Vagina (tissue), 2 donors: ENCODE data around the gene FIGN. TPM values are rescaled to one million over a fixed set of nuclear protein-coding genes. Genes with fewer than 3 reads are reported as not detected.

Experiments used
- DNase-seq, 2 donors: peaks; one replicate each; pipeline ENCODE4 v3.0.0-alpha.2; 2017; ENCODE audit errors: extremely low spot score in 2 of 2
- H3K27ac ChIP-seq: fragments of 200-600 bp; sonication (generic); one replicate; pipeline ENCODE4 v1.5.1; 2019
- H3K27me3 ChIP-seq: fragments of 200-600 bp; sonication (generic); one replicate; pipeline ENCODE4 v1.5.1; 2019
- H3K36me3 ChIP-seq, 2 donors: fragments of 200-600 bp; sonication (generic); one replicate each; pipeline ENCODE4 v1.5.1; 2017 to 2019
- H3K4me1 ChIP-seq: fragments of 200-600 bp; sonication (generic); one replicate; pipeline ENCODE4 v1.5.1; 2019
- H3K4me3 ChIP-seq, 2 donors: fragments of 200-600 bp; sonication (generic); 1 replicate in 1 of 2; 2 replicates in 1 of 2; pipeline ENCODE4 v1.5.1; 2016 to 2019
- H3K9me3 ChIP-seq: fragments of 200-600 bp; sonication (generic); one replicate; pipeline ENCODE4 v1.5.1; 2019
- POLR2A ChIP-seq, 2 donors: fragments of 450-650 bp; IDR thresholded peaks; one replicate each; pipeline ENCODE4 v1.6.1; 2017; ENCODE audit warnings: antibody characterized with exemption in 2 of 2, mild to moderate bottlenecking in 2 of 2, moderate library complexity in 2 of 2
- POLR2AphosphoS5 ChIP-seq, 2 donors: sonication (generic); formaldehyde crosslinking; IDR thresholded peaks; one replicate each; pipeline ENCODE4 v1.9.0; 2017; ENCODE audit warnings: antibody characterized with exemption in 2 of 2, mild to moderate bottlenecking in 2 of 2, low read depth in 1 of 2; ENCODE audit not compliant: insufficient read depth in 1 of 2
- intact Hi-C: fragments of 100-400 bp; cut with DNase I; formaldehyde crosslinking; loops from one replicate; pipeline ENCODE4 v1.15.1; 2023
- total RNA-seq: library from RNA; depleted of rRNA; stranded (reverse); fragments of >200 nt; gene quantifications from one replicate; pipeline ENCODE4 v1.2.3, GENCODE V29; 2016
- TF ChIP-seq, protein P1 (sequence below), 3 experiments: fragments of 450-650 bp in 2 of 3; fragments of 200-600 bp in 1 of 3; sonication (generic) in 1 of 3; IDR thresholded peaks; one replicate each; pipeline ENCODE4 v1.5.1; 2017 to 2019; ENCODE audit warnings: antibody characterized with exemption in 3 of 3, mild to moderate bottlenecking in 2 of 3, moderate library complexity in 2 of 3

The FIGN gene
- total RNA-seq, 1 donor from 2014 or later: 3.2 TPM

- no peak for DNase-seq
- intact Hi-C loops: no loop called here
- H3K4me3 ChIP-seq: no peak overlapping the region
- H3K27me3 ChIP-seq: no peaks in the 10 kb centered on the region
- no peaks in the 10 kb centered on the region for H3K36me3 ChIP-seq
- no peaks in the 10 kb centered on the region for H3K9me3 ChIP-seq
- H3K4me1 ChIP-seq: no peaks in the 10 kb centered on the region
- peak overlapping the region; percentile 93 for H3K27ac ChIP-seq
- TF ChIP-seq, protein P1, sequence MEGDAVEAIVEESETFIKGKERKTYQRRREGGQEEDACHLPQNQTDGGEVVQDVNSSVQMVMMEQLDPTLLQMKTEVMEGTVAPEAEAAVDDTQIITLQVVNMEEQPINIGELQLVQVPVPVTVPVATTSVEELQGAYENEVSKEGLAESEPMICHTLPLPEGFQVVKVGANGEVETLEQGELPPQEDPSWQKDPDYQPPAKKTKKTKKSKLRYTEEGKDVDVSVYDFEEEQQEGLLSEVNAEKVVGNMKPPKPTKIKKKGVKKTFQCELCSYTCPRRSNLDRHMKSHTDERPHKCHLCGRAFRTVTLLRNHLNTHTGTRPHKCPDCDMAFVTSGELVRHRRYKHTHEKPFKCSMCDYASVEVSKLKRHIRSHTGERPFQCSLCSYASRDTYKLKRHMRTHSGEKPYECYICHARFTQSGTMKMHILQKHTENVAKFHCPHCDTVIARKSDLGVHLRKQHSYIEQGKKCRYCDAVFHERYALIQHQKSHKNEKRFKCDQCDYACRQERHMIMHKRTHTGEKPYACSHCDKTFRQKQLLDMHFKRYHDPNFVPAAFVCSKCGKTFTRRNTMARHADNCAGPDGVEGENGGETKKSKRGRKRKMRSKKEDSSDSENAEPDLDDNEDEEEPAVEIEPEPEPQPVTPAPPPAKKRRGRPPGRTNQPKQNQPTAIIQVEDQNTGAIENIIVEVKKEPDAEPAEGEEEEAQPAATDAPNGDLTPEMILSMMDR (IDR thresholded peaks at IDR 0.05): no peak
- TF ChIP-seq POLR2A (IDR thresholded peaks at IDR 0.05) (no peak), POLR2AphosphoS5 (IDR thresholded peaks at IDR 0.05; ENCODE audit: insufficient read depth in 1 of 2, low read depth in 1 of 2) (no peak)
Measured at GRCh38 chr2:163730556-163730955, 5.3 kb downstream of the FIGN start.

DNA sequence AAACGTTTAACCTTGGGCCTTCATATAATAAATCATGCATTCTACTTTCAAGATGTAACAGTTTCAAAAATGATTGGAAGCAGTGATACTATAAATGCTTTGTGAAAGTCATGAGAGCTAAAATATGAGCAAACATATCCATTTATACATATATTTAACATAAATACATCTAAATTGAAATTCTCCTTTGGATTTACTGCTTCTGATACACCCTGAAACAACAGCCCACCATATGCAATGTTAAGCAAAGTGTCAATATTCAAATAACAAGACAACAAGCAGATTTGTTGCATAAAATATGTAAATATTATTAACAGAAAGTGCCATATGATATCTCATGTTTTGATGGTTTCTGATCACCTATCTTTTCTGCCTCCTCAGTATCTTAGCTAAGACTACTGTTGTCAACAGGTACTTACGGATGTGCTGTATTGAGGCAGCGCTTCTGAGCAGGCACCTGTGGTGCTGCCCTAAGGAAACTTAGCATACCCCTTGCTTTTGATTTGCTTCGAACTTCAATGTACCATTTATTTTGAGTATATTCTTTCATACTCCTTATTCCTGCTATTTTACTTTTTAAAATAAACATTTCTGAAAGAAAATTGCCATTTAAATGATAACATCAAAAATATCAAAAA, 6.1 kb downstream of the FIGN start:
- H3K36me3 ChIP-seq: no peaks in the 10 kb centered on the region
- no peak overlapping the region for H3K4me3 ChIP-seq
- no peak for DNase-seq
- H3K27ac ChIP-seq: no peak overlapping the region
- no peaks in the 10 kb centered on the region for H3K9me3 ChIP-seq
- H3K27me3 ChIP-seq: no peaks in the 10 kb centered on the region
- no peaks in the 10 kb centered on the region for H3K4me1 ChIP-seq
- TF ChIP-seq POLR2A (IDR thresholded peaks at IDR 0.05): no peak
- TF ChIP-seq, protein P1 (IDR thresholded peaks at IDR 0.05): no peak
- TF ChIP-seq POLR2AphosphoS5 (IDR thresholded peaks at IDR 0.05; ENCODE audit: insufficient read depth in 1 of 2, low read depth in 1 of 2): no peak
- intact Hi-C loops: no loop called here

DNA sequence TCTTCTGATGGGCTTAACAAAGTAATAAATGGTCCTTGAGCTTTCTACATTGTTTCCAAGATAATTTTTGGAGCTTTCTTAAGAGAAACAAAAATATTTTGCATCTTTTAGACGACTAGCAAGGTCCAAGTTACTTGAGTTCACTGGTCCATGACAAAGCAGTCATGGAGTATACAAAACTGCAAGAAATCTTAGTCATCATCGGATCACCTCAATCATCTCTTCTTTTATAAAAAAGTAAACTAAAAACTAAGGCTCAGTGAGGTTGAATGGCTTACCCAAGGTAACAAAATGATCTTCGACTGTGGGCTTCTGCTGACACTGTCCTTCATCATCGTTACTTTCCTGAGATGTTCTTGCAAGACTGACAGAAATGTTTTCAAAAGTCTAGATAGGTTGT, 11.9 kb downstream of the FIGN start:
- no peaks in the 10 kb centered on the region for H3K36me3 ChIP-seq
- H3K4me1 ChIP-seq: no peaks in the 10 kb centered on the region
- no peaks in the 10 kb centered on the region for H3K27me3 ChIP-seq
- H3K27ac ChIP-seq: no peak overlapping the region
- H3K4me3 ChIP-seq: no peak overlapping the region
- intact Hi-C loops: no loop called here
- H3K9me3 ChIP-seq: no peaks in the 10 kb centered on the region
- TF ChIP-seq, protein P1 (IDR thresholded peaks at IDR 0.05): no peak
- TF ChIP-seq POLR2A (IDR thresholded peaks at IDR 0.05) (no peak), POLR2AphosphoS5 (IDR thresholded peaks at IDR 0.05; ENCODE audit: insufficient read depth in 1 of 2, low read depth in 1 of 2) (no peak)
- DNase-seq: no peak

- no peak overlapping the region for H3K27ac ChIP-seq
- H3K4me1 ChIP-seq: no peaks in the 10 kb centered on the region
- intact Hi-C loops: no loop called here
- H3K4me3 ChIP-seq: no peak overlapping the region
- no peaks in the 10 kb centered on the region for H3K9me3 ChIP-seq
- TF ChIP-seq POLR2A (IDR thresholded peaks at IDR 0.05): no peak
- H3K36me3 ChIP-seq: no peaks in the 10 kb centered on the region
- no peaks in the 10 kb centered on the region for H3K27me3 ChIP-seq
- DNase-seq: no peak
Measured at GRCh38 chr2:163723348-163723747, 12.5 kb downstream of the FIGN start.

DNA sequence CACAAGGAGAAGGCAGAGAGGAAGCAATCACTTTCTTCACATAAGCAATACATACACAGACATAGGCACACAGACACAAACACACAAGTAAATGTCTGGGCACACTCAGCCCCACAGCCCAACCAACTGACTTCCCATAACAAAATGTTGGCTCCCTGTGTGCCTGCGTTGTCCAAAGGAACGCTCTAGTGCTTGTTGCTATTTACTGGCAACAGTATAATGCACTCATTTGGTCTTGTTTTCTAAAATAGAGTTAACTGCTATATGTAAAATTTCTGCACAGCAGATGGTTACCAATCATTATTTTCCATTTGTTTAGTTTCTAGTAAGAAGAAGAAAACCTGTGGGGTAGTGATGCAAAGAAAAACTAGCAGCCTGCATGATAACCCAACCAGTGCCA, 16.5 kb downstream of the FIGN start:
- Histone ChIP-seq H3K27ac (no peak overlapping the region), H3K4me1 (no peaks in the 10 kb centered on the region), H3K4me3 (no peak overlapping the region), H3K36me3 (no peaks in the 10 kb centered on the region), H3K27me3 (no peaks in the 10 kb centered on the region), H3K9me3 (no peaks in the 10 kb centered on the region)
- TF ChIP-seq, protein P1 (IDR thresholded peaks at IDR 0.05): no peak
- TF ChIP-seq POLR2A (IDR thresholded peaks at IDR 0.05): no peak
- TF ChIP-seq POLR2AphosphoS5 (IDR thresholded peaks at IDR 0.05; ENCODE audit: insufficient read depth in 1 of 2, low read depth in 1 of 2): no peak
- no peak for DNase-seq
- intact Hi-C loops: no loop called here
